ENCODE data around the gene AOAH.

DNA sequence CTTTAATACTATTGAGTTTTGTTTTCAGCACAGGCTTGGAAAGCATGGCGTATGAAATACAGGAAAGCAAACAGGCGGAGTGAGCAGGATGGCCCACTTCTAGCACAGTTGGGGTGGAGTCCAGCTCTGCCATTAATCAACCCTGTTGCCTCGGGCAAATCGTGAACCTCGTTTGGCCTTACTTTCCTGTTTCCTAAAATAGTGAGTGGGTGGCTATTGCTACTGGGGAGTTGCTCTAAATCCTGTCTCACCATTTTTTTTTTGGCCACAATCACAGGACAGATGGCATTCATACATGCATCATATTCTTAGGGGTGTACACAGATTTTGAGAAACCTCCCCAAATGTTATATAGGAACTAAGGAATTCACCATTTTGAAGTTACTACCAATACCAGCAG lies 176.9 kb downstream of the AOAH start:
- TF ChIP-seq, protein P1, sequence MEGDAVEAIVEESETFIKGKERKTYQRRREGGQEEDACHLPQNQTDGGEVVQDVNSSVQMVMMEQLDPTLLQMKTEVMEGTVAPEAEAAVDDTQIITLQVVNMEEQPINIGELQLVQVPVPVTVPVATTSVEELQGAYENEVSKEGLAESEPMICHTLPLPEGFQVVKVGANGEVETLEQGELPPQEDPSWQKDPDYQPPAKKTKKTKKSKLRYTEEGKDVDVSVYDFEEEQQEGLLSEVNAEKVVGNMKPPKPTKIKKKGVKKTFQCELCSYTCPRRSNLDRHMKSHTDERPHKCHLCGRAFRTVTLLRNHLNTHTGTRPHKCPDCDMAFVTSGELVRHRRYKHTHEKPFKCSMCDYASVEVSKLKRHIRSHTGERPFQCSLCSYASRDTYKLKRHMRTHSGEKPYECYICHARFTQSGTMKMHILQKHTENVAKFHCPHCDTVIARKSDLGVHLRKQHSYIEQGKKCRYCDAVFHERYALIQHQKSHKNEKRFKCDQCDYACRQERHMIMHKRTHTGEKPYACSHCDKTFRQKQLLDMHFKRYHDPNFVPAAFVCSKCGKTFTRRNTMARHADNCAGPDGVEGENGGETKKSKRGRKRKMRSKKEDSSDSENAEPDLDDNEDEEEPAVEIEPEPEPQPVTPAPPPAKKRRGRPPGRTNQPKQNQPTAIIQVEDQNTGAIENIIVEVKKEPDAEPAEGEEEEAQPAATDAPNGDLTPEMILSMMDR (IDR thresholded peaks at IDR 0.05; ENCODE audit: low read depth, low read length, poor library complexity, severe bottlenecking), result no peak
- TF ChIP-seq EZH2phosphoT487 (IDR thresholded peaks at IDR 0.05; ENCODE audit: borderline replicate concordance, low read length), result no peak

All from DOHH2 (cell line).